Loucy (cell line): ENCODE data around the gene FAM13A.

Experiments used
- H2AFZ ChIP-seq: fragments of 200-600 bp; sonication (generic); 2 replicates; pipeline ENCODE4 v1.6.0; 2016; ENCODE audit warnings: antibody characterized with exemption, mild to moderate bottlenecking, low read length, moderate library complexity
- H3F3A ChIP-seq: fragments of 200-600 bp; 2 replicates; pipeline ENCODE4 v1.6.0; 2016; ENCODE audit warnings: antibody characterized with exemption, low read depth, mild to moderate bottlenecking
- H3K27me3 ChIP-seq: fragments of 200-600 bp; sonication (generic); 2 replicates; pipeline ENCODE4 v1.6.1; 2014; ENCODE audit warnings: low read length, mild to moderate bottlenecking; ENCODE audit not compliant: insufficient read depth, poor library complexity, severe bottlenecking
- H3K36me3 ChIP-seq: fragments of 200-600 bp; sonication (generic); 2 replicates; pipeline ENCODE4 v1.6.1; 2016; ENCODE audit warnings: low read length; ENCODE audit not compliant: insufficient read depth
- H3K4me1 ChIP-seq: fragments of 200-600 bp; sonication (generic); 2 replicates; pipeline ENCODE4 v1.5.1; 2014; ENCODE audit warnings: low read length, mild to moderate bottlenecking; ENCODE audit not compliant: insufficient read depth, poor library complexity, severe bottlenecking
- H3K4me2 ChIP-seq: fragments of 200-600 bp; sonication (generic); 2 replicates; pipeline ENCODE4 v1.6.0; 2014; ENCODE audit warnings: antibody characterized with exemption, low read length, low read depth, mild to moderate bottlenecking; ENCODE audit not compliant: poor library complexity, severe bottlenecking
- H3K4me3 ChIP-seq: fragments of 200-600 bp; sonication (generic); 2 replicates; pipeline ENCODE4 v1.5.1; 2014; ENCODE audit warnings: low read length, mild to moderate bottlenecking, mixed read lengths; ENCODE audit not compliant: poor library complexity, severe bottlenecking
- H3K79me2 ChIP-seq: fragments of 200-600 bp; sonication (generic); 2 replicates; pipeline ENCODE4 v1.6.1; 2014; ENCODE audit warnings: low read length; ENCODE audit not compliant: insufficient read depth
- H3K9ac ChIP-seq: fragments of 200-600 bp; sonication (generic); 2 replicates; pipeline ENCODE4 v1.6.0; 2014; ENCODE audit warnings: mild to moderate bottlenecking, low read depth, low read length, moderate library complexity; ENCODE audit not compliant: poor library complexity, severe bottlenecking
- H3K9me2 ChIP-seq: fragments of 200-600 bp; sonication (generic); replicated peaks from 2 replicates; pipeline ENCODE4 v1.6.1; 2016; ENCODE audit warnings: low read depth, low read length, mixed read lengths
- H3K9me3 ChIP-seq: fragments of 200-600 bp; sonication (generic); 2 replicates; pipeline ENCODE4 v1.6.1; 2014; ENCODE audit warnings: mild to moderate bottlenecking, antibody characterized with exemption, low read length, low read depth; ENCODE audit not compliant: insufficient read depth
- H4K20me1 ChIP-seq: fragments of 200-600 bp; sonication (generic); 2 replicates; pipeline ENCODE4 v1.6.0; 2014; ENCODE audit warnings: antibody characterized with exemption, low read length, mild to moderate bottlenecking; ENCODE audit not compliant: insufficient read depth, poor library complexity, severe bottlenecking
- EZH2phosphoT487 ChIP-seq: fragments of 200-600 bp; IDR thresholded peaks from 2 replicates; pipeline ENCODE4 v1.6.1; 2018; ENCODE audit warnings: antibody characterized with exemption, mild to moderate bottlenecking, moderate library complexity, borderline replicate concordance
- TF ChIP-seq, protein P1 (sequence below): fragments of 200-600 bp; sonication (generic); conservative IDR thresholded peaks from 2 replicates; pipeline ENCODE4 v1.5.1; 2014; ENCODE audit warnings: mild to moderate bottlenecking, antibody characterized with exemption, low read length

The FAM13A gene

DNA sequence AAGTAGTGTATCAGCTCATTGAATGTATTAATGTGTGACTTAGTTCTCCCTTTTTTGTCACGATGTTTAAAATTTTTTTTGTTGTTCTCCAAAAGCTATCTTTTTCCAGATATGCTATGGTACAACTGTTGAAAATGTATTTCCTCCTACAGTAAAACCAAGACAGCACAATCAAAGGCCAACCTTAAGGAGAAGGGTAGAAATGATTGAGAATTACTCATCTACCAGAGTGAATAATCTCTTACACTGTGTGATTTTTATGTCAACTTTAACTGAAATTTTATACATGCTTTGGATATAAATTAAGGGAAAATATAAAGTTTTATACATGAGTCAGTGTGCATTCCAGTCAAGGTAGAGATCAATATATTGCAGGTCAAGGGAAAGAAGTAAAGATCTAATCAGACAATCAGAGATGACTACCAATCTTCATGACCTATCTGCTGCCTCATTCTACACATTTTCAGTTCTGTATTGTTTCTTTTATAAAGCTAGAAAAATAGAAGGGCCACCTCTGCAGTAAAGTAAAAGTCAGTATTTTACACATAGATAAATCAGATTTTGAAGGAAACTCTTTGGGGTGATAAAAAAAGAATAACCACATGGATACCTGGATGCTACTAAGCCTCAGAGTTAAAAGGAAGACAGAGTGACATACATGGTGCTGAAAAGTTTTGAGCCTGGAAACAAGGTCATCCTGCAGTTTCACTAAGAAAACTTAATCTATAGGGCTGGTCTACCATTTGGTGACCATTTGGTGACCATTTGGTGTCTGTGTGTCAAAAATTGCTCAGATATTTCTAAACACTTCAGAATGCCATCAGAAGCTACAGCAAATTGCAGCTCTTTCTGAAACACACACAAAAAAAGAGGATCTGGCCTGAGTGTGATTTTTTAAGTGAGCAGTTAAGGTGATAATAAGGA, 1.6 kb downstream of the FAM13A start:
- TF ChIP-seq, protein P1, sequence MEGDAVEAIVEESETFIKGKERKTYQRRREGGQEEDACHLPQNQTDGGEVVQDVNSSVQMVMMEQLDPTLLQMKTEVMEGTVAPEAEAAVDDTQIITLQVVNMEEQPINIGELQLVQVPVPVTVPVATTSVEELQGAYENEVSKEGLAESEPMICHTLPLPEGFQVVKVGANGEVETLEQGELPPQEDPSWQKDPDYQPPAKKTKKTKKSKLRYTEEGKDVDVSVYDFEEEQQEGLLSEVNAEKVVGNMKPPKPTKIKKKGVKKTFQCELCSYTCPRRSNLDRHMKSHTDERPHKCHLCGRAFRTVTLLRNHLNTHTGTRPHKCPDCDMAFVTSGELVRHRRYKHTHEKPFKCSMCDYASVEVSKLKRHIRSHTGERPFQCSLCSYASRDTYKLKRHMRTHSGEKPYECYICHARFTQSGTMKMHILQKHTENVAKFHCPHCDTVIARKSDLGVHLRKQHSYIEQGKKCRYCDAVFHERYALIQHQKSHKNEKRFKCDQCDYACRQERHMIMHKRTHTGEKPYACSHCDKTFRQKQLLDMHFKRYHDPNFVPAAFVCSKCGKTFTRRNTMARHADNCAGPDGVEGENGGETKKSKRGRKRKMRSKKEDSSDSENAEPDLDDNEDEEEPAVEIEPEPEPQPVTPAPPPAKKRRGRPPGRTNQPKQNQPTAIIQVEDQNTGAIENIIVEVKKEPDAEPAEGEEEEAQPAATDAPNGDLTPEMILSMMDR: no peak
- TF ChIP-seq EZH2phosphoT487: no peak
- Histone ChIP-seq H3K4me3 (peak overlapping the region; percentile 78), H3K9me2 (no peaks in the 10 kb centered on the region), H4K20me1 (no peaks in the 10 kb centered on the region), H3K9ac (peak overlapping the region; percentile 73), H3K79me2 (peaks cover 47% of the 10 kb centered on the region; the same call in 1 of the 2 replicates), H3K4me2 (peak overlapping the region; percentile 81), H3K4me1 (peaks cover 3% of the 10 kb centered on the region), H3K9me3 (no peaks in the 10 kb centered on the region), H2AFZ (no peak overlapping the region), H3K36me3 (no peaks in the 10 kb centered on the region), H3K27me3 (no peaks in the 10 kb centered on the region), H3F3A (no peaks in the 10 kb centered on the region)

DNA sequence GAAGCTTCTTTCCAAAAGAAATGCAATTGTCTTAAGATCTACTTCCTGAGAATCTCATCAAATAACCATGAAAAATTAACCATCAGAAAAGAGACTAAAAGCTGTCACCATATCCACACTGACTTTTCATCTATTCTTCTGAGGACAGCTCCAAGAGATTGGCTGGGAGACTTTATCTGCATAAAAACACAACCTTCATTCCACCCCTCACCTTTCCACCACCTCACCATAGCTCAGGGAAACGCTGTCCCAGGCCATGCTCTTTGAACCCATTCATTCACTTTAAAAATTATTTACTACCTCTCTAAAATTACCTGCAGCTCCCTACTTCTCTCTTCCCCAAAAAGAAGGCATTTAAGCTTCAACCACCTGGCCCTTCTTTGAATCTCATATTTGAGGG, 2.4 kb downstream of the FAM13A start:
- Histone ChIP-seq H3K4me3 (peak overlapping the region; percentile 78), H3K9ac (peak overlapping the region; percentile 73), H3K4me2 (peak overlapping the region; percentile 81), H3K9me3 (no peaks in the 10 kb centered on the region), H3K9me2 (no peaks in the 10 kb centered on the region), H3K27me3 (no peaks in the 10 kb centered on the region), H3K4me1 (peaks cover 3% of the 10 kb centered on the region), H3K79me2 (peaks cover 50% of the 10 kb centered on the region; the same call in 1 of the 2 replicates), H2AFZ (no peak overlapping the region), H4K20me1 (no peaks in the 10 kb centered on the region), H3K36me3 (no peaks in the 10 kb centered on the region), H3F3A (no peaks in the 10 kb centered on the region)
- no peak for TF ChIP-seq EZH2phosphoT487
- TF ChIP-seq, protein P1: no peak

- TF ChIP-seq, protein P1: no peak
- TF ChIP-seq EZH2phosphoT487: no peak
- H3K27me3 ChIP-seq: no peaks in the 10 kb centered on the region
- no peaks in the 10 kb centered on the region for H3F3A ChIP-seq
- H3K79me2 ChIP-seq: peaks cover 37% of the 10 kb centered on the region; the same call in 1 of the 2 replicates
- H3K9me2 ChIP-seq: no peaks in the 10 kb centered on the region
- peaks cover 5% of the 10 kb centered on the region for H4K20me1 ChIP-seq
- H3K4me2 ChIP-seq: peak overlapping the region; percentile 9
- H3K4me1 ChIP-seq: peaks cover 2% of the 10 kb centered on the region
- no peak overlapping the region for H3K4me3 ChIP-seq
- no peaks in the 10 kb centered on the region for H3K36me3 ChIP-seq
- no peak overlapping the region for H3K9ac ChIP-seq
- no peak overlapping the region for H2AFZ ChIP-seq
- no peaks in the 10 kb centered on the region for H3K9me3 ChIP-seq
Measured at GRCh38 chr4:89049853-89050252, 7.1 kb downstream of the FAM13A start.
